Ascending aorta (tissue), 2 donors: ENCODE measurements around the gene SLC23A3. TPM values are rescaled to one million over a fixed set of nuclear protein-coding genes. Genes with fewer than 3 reads are reported as not detected.
A peak's percentile ranks its signal among the peaks of the same experiment; 100 is the strongest.

Experiments
- DNase-seq, 2 donors: peaks; one replicate each; pipeline ENCODE4 v3.0.0-alpha.2; 2019; ENCODE audit warnings: low spot score in 2 of 2
- H3K27ac ChIP-seq, 2 donors: fragments of 200-600 bp; sonication (generic); one replicate each; pipeline ENCODE4 v1.5.1; 2016 to 2017; ENCODE audit warnings: mild to moderate bottlenecking in 1 of 2
- H3K27me3 ChIP-seq: fragments of 200-600 bp; sonication (generic); one replicate; pipeline ENCODE4 v1.5.1; 2017
- H3K36me3 ChIP-seq, 2 donors: fragments of 200-600 bp; sonication (generic); one replicate each; pipeline ENCODE4 v1.5.1; 2016
- H3K4me1 ChIP-seq, 2 donors: fragments of 200-600 bp; sonication (generic); one replicate each; pipeline ENCODE4 v1.5.1; 2016 to 2017; ENCODE audit warnings: mild to moderate bottlenecking in 1 of 2
- H3K4me3 ChIP-seq, 2 donors: fragments of 200-600 bp; sonication (generic); one replicate each; pipeline ENCODE4 v1.5.1; 2016 to 2017; ENCODE audit warnings: mild to moderate bottlenecking in 1 of 2
- H3K9me3 ChIP-seq, 2 donors: fragments of 200-600 bp; sonication (generic); one replicate each; pipeline ENCODE4 v1.5.1; 2016
- intact Hi-C: fragments of 100-400 bp; cut with DNase I; formaldehyde crosslinking; loops from one replicate; pipeline ENCODE4 v1.15.1; 2023
- total RNA-seq: library from RNA; depleted of rRNA; stranded (reverse); fragments of >200 nt; gene quantifications from one replicate; pipeline ENCODE4 v1.1.0, GENCODE V29; 2016
- TF ChIP-seq, protein P1 (sequence below), 3 experiments: fragments of 200-600 bp in 2 of 3; fragments of 450-650 bp in 1 of 3; sonication (generic) in 2 of 3; IDR thresholded peaks; one replicate each; pipeline ENCODE4 v1.5.1; 2016 to 2019; ENCODE audit warnings: antibody characterized with exemption in 3 of 3, mild to moderate bottlenecking in 1 of 3, moderate library complexity in 1 of 3

SLC23A3 gene
- total RNA-seq, 1 donor from 2014 or later, result 14.2 TPM

DNA sequence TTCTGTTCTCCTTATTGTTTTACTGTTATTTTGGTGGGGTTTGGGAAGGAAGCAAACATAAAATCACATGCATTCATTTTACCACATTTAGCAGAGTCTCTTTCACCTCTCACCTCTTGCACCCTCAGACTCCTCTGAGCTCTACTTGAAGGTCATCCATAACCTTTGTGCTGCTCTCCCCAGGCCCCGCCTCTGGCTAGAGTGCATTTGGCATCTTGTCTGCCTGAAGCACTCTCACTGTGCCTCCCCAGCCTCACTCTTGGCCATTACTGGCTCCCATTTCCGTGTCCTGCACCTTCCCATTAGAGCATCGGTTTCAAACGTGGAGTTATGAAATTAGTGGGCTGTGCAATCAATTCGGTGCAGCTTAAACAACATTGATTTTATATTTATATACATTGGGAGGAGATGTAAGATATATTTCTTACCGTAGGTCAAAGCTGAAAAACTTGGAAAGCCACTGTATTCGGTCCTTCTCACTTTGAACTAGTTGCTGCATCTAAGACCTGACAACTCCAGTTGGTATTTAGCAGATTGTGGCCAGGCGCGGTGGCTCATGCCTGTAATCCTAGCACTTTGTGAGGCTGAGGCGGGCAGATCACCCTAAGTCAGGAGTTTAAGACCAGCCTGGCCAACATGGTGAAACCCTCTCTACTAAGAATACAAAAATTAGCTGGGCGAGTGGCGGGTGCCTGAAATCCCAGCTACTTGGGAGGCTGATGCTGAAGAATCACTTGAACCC, 29.8 kb upstream of the SLC23A3 start:
- Histone ChIP-seq H3K27ac (no peak overlapping the region), H3K27me3 (no peaks in the 10 kb centered on the region), H3K4me1 (no peaks in the 10 kb centered on the region), H3K9me3 (no peaks in the 10 kb centered on the region), H3K4me3 (no peak overlapping the region), H3K36me3 (no peaks in the 10 kb centered on the region)
- peak in 1 of 2 donors; percentile 41 for DNase-seq
- TF ChIP-seq, protein P1, sequence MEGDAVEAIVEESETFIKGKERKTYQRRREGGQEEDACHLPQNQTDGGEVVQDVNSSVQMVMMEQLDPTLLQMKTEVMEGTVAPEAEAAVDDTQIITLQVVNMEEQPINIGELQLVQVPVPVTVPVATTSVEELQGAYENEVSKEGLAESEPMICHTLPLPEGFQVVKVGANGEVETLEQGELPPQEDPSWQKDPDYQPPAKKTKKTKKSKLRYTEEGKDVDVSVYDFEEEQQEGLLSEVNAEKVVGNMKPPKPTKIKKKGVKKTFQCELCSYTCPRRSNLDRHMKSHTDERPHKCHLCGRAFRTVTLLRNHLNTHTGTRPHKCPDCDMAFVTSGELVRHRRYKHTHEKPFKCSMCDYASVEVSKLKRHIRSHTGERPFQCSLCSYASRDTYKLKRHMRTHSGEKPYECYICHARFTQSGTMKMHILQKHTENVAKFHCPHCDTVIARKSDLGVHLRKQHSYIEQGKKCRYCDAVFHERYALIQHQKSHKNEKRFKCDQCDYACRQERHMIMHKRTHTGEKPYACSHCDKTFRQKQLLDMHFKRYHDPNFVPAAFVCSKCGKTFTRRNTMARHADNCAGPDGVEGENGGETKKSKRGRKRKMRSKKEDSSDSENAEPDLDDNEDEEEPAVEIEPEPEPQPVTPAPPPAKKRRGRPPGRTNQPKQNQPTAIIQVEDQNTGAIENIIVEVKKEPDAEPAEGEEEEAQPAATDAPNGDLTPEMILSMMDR (IDR thresholded peaks at IDR 0.05), result no peak
- intact Hi-C loops, result no loop called here

DNA sequence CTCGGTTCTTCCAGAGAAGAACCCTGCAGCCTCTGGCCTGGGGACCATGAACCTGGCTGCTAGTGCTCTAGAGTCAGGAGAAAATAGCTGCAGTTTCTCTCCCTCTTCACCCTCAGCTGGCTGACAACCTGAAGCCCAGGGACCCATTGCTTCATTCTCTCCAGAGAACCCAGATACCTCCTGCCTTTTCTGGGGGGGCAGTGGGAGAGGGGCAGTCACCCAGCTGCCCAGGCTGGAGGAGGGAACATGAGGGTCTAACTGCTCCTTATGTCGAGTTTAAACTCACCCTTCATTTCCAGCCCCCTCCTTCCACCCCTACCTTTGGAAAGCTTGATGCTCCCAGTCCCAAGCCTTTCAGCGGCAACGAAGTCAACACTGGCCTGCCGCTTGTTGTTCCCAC, 29.1 kb upstream of the SLC23A3 start:
- H3K4me3 ChIP-seq, result no peak overlapping the region
- peak in 1 of 2 donors; percentile 39 for DNase-seq
- no peaks in the 10 kb centered on the region for H3K4me1 ChIP-seq
- TF ChIP-seq, protein P1 (IDR thresholded peaks at IDR 0.05), result no peak
- no peaks in the 10 kb centered on the region for H3K9me3 ChIP-seq
- intact Hi-C loops, result no loop called here
- no peaks in the 10 kb centered on the region for H3K27me3 ChIP-seq
- H3K27ac ChIP-seq, result no peak overlapping the region
- no peaks in the 10 kb centered on the region for H3K36me3 ChIP-seq

DNA sequence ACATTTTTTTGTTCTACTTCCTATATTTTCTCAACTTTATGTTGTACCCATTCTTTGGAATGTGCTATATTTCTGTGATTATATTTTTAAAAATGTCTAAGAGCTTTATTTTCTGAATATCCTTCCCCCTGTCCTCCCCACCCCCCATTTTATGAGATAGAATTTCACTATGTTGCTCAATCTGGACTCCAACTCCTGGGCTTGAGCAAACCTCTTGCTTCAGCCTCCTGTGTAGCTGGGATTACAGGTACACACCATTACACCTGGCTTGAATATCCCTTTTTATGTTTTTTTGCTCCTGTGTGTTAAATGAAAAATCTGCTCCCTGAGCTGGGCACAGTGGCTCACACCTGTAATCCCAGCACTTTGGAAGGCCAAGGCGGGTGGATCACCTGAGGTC, 27.6 kb upstream of the SLC23A3 start:
- Histone ChIP-seq H3K27ac (no peak overlapping the region), H3K4me1 (no peaks in the 10 kb centered on the region), H3K27me3 (no peaks in the 10 kb centered on the region), H3K4me3 (no peak overlapping the region), H3K9me3 (no peaks in the 10 kb centered on the region), H3K36me3 (no peaks in the 10 kb centered on the region)
- DNase-seq, result no peak
- intact Hi-C loops, result no loop called here
- TF ChIP-seq, protein P1 (IDR thresholded peaks at IDR 0.05), result no peak

DNA sequence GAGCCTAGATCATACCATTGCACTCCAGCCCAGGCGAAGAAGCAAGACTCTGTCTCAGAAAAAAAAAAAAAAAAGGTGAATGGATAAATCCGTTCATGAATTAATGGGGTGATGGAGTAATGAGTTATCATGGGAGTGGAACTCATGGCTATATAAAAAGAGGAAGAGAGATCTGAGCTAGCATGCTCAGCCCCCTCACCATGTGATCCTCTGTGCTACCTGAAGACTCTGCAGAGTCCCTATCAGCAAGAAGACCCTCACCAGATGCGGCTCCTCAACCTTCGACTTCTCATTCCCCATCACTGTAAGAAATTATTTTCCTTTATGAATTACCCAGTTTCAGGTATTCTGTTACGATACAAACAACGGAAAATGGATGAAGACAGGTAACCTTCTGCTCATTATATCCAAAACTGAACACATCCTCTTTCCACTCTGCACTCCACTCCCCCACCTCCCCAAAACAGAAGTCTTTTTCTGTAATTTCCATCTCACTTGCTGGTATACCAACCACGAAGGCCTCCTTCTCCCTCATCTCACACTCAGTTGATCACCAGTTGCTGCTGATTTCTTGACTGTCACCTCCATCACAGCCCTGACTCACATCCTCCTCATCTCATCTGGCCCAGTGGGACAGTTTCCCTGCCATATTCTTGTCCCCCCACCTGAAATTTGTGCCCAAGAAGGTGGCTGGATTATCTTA, 17.1 kb upstream of the SLC23A3 start:
- Histone ChIP-seq H3K27me3 (no peaks in the 10 kb centered on the region), H3K36me3 (peaks cover 16 to 23% of the 10 kb centered on the region in 2 donors), H3K4me1 (no peaks in the 10 kb centered on the region), H3K9me3 (no peaks in the 10 kb centered on the region), H3K27ac (no peak overlapping the region), H3K4me3 (no peak overlapping the region)
- intact Hi-C loops, result no loop called here
- TF ChIP-seq, protein P1 (IDR thresholded peaks at IDR 0.05), result no peak
- DNase-seq, result peak in 1 of 2 donors; percentile 27

DNA sequence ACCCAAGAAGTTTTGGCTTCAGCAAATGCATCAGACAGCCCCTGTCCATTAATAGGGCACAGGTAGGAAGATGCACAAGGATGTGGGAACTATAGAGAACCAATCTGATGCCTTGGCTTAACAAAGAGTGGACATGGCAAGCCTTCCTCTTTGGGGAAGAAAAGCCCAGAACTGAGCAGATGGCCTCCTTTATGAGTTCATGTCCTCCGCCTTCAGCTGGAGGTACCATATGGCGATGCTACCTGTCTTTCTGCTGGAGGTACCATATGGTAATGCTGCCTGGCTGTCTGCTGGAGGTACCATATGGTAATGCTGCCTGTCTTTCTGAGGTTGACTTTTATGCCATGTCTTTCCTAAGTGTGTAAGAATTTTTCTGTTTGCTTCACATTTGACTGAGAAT, 14.3 kb upstream of the SLC23A3 start:
- H3K36me3 ChIP-seq, result peaks cover 40 to 47% of the 10 kb centered on the region in 2 donors

More for the DNA sequence above, 14.3 kb upstream of the SLC23A3 start:
- no peaks in the 10 kb centered on the region for H3K9me3 ChIP-seq
- TF ChIP-seq, protein P1 (IDR thresholded peaks at IDR 0.05), result no peak
- peaks cover 0 to 6% of the 10 kb centered on the region in 2 donors for H3K4me1 ChIP-seq
- H3K4me3 ChIP-seq, result no peak overlapping the region
- no peak overlapping the region for H3K27ac ChIP-seq
- peak in 1 of 2 donors; percentile 18 for DNase-seq
- intact Hi-C loops, result no loop called here
- no peaks in the 10 kb centered on the region for H3K27me3 ChIP-seq
